ENCODE measurements around the gene ARID3A. TPM values are rescaled to one million over a fixed set of nuclear protein-coding genes. Genes with fewer than 3 reads are reported as not detected.

ARID3A gene
- total and polyA plus RNA-seq, 4 donors, result 7.7 to 29.7 (median 19.8) TPM

DNA sequence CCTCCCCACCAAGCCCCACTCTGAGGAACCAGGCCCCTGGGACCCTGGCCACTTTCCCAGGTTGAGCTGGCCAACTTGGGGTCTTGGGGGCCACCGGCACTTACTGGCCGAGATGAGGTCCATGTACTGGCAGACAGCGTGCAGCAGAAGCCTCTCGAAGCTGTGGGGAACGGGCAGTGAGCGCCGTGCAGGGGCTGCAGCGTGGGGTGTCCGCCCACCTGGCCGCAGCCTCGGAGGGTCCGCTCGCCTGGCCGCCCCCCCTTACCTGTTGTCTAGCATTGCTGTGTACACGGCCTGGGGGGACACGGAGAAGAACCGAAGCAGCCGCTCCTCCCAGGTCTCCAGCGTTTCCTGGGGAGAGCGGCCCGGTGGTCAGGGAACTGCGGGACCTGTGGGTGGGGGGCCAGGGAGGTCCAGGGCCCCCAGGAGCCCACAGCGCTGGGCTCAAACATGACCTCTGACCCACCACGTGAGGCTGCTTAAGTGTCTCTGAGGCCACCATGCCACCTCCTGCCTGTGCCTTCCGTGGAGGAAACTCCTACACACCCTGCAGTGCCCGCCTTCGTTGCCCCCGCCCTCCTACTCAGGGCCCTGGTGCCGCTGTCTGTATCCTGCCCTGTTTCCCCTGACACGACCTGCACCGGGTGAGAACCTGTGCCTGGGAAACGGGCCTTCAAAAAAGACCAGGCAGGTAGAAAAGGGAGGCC is 26.3 kb upstream of the ARID3A start:
- no peak for TF ChIP-seq CTCF (IDR thresholded peaks at IDR 0.05; ENCODE audit: control extremely low read depth, extremely low read depth)
- WGBS, 2 donors, result 90 to 91% methylated on average over 31 to 32 of the region's 32 CpGs
- Histone ChIP-seq H3K9me3 (ENCODE audit: control insufficient read depth in 4 of 4, insufficient read depth in 3 of 4, low read length in 3 of 4) (no peaks in the 10 kb centered on the region), H3K36me3 (ENCODE audit: control insufficient read depth in 4 of 4, insufficient read depth in 4 of 4, low read length in 4 of 4) (peaks cover 0 to 33% (median 3%) of the 10 kb centered on the region in 4 donors), H3K27ac (ENCODE audit: low read depth in 1 of 2, low read length in 1 of 2) (no peak overlapping the region), H3K9ac (ENCODE audit: insufficient read depth in 1 of 2, low read length in 2 of 2) (no peak overlapping the region), H3K27me3 (ENCODE audit: control insufficient read depth in 3 of 3, insufficient read depth in 3 of 3, low read length in 2 of 3) (no peaks in the 10 kb centered on the region), H3K4me1 (ENCODE audit: control insufficient read depth in 5 of 5, insufficient read depth in 5 of 5, low read length in 5 of 5) (peaks cover 0 to 5% (median 0%) of the 10 kb centered on the region in 5 donors), H3K4me3 (no peak overlapping the region)
- ATAC-seq (ENCODE audit: insufficient read depth, low FRiP score), result no peak
- no peak for DNase-seq

- Histone ChIP-seq H3K27ac (ENCODE audit: low read depth in 1 of 2, low read length in 1 of 2) (no peak overlapping the region), H3K27me3 (ENCODE audit: control insufficient read depth in 3 of 3, insufficient read depth in 3 of 3, low read length in 2 of 3) (no peaks in the 10 kb centered on the region), H3K36me3 (ENCODE audit: control insufficient read depth in 4 of 4, insufficient read depth in 4 of 4, low read length in 4 of 4) (peaks cover 0 to 33% (median 3%) of the 10 kb centered on the region in 4 donors), H3K9me3 (ENCODE audit: control insufficient read depth in 4 of 4, insufficient read depth in 3 of 4, low read length in 3 of 4) (no peaks in the 10 kb centered on the region), H3K4me3 (no peak overlapping the region), H3K4me1 (ENCODE audit: control insufficient read depth in 5 of 5, insufficient read depth in 5 of 5, low read length in 5 of 5) (peaks cover 0 to 5% (median 0%) of the 10 kb centered on the region in 5 donors), H3K9ac (ENCODE audit: insufficient read depth in 1 of 2, low read length in 2 of 2) (no peak overlapping the region)
- DNase-seq (no peak), ATAC-seq (ENCODE audit: insufficient read depth, low FRiP score) (no peak)
- no peak for TF ChIP-seq CTCF (IDR thresholded peaks at IDR 0.05; ENCODE audit: control extremely low read depth, extremely low read depth)
- WGBS, 2 donors, result 92 to 96% methylated on average over 13 to 15 of the region's 15 CpGs
Measured at GRCh38 chr19:900043-900301, 25.9 kb upstream of the ARID3A start.

DNA sequence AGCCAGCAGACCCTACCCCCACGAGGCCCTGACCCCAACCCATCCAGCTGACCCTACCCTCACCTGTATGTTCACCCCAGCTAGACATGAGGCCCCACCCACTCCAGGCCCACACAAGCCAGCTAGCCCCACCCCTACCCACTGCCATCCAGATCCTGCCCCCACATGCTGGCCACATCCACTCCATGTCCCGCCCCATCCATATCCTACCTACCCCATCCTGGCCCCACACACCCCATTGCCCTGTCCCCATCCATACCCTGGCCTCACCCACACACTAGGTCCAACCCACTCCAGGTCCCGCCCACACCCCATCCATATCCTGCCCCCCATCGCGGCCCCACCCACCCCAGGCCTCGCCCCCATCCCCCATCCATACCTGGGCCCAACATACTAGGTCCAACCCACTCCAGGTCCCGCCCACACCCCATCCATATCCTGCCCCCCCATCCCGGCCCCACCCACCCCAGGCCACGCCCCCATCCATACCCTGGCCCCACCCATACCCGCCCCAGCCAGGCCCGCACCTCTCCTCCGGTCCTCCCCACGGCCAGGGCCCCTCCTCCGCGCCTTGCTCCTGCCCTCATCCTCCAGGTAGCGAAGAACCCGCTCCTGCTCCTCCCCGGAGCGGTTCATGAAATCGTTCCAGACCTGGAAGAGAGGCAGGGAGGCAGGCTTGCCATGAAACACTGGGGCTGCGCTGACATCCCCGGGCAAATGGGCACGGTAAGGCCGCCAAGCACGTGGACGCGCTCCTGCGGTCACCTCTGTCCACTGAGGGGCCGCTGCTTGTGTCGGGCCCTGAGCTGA is 25.3 kb upstream of the ARID3A start:
- H3K27ac ChIP-seq (ENCODE audit: low read depth in 1 of 2, low read length in 1 of 2), result no peak overlapping the region
- H3K27me3 ChIP-seq (ENCODE audit: control insufficient read depth in 3 of 3, insufficient read depth in 3 of 3, low read length in 2 of 3), result no peaks in the 10 kb centered on the region
- no peak overlapping the region for H3K9ac ChIP-seq (ENCODE audit: insufficient read depth in 1 of 2, low read length in 2 of 2)
- DNase-seq, result no peak
- no peak for ATAC-seq (ENCODE audit: insufficient read depth, low FRiP score)
- H3K36me3 ChIP-seq (ENCODE audit: control insufficient read depth in 4 of 4, insufficient read depth in 4 of 4, low read length in 4 of 4), result peaks cover 0 to 33% (median 3%) of the 10 kb centered on the region in 4 donors
- peaks cover 0 to 5% (median 0%) of the 10 kb centered on the region in 5 donors for H3K4me1 ChIP-seq (ENCODE audit: control insufficient read depth in 5 of 5, insufficient read depth in 5 of 5, low read length in 5 of 5)
- no peak for TF ChIP-seq CTCF (IDR thresholded peaks at IDR 0.05; ENCODE audit: control extremely low read depth, extremely low read depth)
- H3K4me3 ChIP-seq, result no peak overlapping the region
- WGBS, 2 donors, result 84 to 87% methylated on average over 30 of the region's 30 CpGs
- no peaks in the 10 kb centered on the region for H3K9me3 ChIP-seq (ENCODE audit: control insufficient read depth in 4 of 4, insufficient read depth in 3 of 4, low read length in 3 of 4)

Data from lung (tissue), 12 donors.